Ovary (tissue), 3 donors: Measurements from ENCODE around the gene CSRP3.

ENCODE experiments used
- EP300 ChIP-seq: sonication (generic); formaldehyde crosslinking; IDR thresholded peaks from one replicate; pipeline ENCODE4 v1.6.1; 2017; ENCODE audit warnings: antibody characterized with exemption
- POLR2A ChIP-seq: fragments of 450-650 bp; IDR thresholded peaks from one replicate; pipeline ENCODE4 v1.6.1; 2017; ENCODE audit warnings: antibody characterized with exemption, mild to moderate bottlenecking, moderate library complexity
- TF ChIP-seq, protein P1 (sequence below), 3 donors: fragments of 450-650 bp in 2 of 3; fragments of 200-600 bp in 1 of 3; IDR thresholded peaks; one replicate each; pipeline versions ENCODE4 v1.5.1 to v1.8.0; 2016 to 2022; ENCODE audit warnings: antibody characterized with exemption in 3 of 3, mild to moderate bottlenecking in 1 of 3
- donor health status: DM: no; HTN: no; CAD: no.

DNA sequence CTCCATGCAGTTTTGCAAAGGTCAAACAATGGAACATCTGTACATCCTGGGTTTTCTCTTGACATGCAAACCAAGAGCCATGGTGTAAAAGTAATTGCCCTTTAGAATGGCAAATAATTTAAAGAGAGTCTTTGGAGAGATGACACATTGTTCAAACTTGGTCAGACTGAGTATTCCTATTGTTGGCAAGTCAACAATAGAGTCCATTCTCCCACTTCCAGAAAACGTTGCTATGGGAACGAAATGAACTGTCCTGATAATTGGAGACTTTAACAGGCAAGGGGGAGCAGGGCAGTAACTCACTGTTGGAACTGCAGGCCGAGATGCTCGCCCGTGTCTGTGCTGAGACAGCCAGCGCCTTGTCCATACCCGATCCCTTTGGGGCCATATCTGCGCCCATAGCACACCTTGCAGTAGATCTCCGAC, 13.9 kb downstream of the CSRP3 start:
- TF ChIP-seq, protein P1, sequence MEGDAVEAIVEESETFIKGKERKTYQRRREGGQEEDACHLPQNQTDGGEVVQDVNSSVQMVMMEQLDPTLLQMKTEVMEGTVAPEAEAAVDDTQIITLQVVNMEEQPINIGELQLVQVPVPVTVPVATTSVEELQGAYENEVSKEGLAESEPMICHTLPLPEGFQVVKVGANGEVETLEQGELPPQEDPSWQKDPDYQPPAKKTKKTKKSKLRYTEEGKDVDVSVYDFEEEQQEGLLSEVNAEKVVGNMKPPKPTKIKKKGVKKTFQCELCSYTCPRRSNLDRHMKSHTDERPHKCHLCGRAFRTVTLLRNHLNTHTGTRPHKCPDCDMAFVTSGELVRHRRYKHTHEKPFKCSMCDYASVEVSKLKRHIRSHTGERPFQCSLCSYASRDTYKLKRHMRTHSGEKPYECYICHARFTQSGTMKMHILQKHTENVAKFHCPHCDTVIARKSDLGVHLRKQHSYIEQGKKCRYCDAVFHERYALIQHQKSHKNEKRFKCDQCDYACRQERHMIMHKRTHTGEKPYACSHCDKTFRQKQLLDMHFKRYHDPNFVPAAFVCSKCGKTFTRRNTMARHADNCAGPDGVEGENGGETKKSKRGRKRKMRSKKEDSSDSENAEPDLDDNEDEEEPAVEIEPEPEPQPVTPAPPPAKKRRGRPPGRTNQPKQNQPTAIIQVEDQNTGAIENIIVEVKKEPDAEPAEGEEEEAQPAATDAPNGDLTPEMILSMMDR (IDR thresholded peaks at IDR 0.05): no peak
- TF ChIP-seq POLR2A (no peak), EP300 (no peak)
